Stimulated activated CD8-positive, alpha-beta memory T cell treated with anti-CD3 and anti-CD28 coated beads, Interleukin-12 subunit alpha, Interleukin-12 subunit beta, amount 100 ng/mL, for 1 hour (primary cell): ENCODE data around the gene CBX6.

Source experiments
- DNase-seq: peaks from one replicate; pipeline ENCODE4 v3.0.0-alpha.2; 2020; ENCODE audit warnings: low read depth

Gene CBX6

DNA sequence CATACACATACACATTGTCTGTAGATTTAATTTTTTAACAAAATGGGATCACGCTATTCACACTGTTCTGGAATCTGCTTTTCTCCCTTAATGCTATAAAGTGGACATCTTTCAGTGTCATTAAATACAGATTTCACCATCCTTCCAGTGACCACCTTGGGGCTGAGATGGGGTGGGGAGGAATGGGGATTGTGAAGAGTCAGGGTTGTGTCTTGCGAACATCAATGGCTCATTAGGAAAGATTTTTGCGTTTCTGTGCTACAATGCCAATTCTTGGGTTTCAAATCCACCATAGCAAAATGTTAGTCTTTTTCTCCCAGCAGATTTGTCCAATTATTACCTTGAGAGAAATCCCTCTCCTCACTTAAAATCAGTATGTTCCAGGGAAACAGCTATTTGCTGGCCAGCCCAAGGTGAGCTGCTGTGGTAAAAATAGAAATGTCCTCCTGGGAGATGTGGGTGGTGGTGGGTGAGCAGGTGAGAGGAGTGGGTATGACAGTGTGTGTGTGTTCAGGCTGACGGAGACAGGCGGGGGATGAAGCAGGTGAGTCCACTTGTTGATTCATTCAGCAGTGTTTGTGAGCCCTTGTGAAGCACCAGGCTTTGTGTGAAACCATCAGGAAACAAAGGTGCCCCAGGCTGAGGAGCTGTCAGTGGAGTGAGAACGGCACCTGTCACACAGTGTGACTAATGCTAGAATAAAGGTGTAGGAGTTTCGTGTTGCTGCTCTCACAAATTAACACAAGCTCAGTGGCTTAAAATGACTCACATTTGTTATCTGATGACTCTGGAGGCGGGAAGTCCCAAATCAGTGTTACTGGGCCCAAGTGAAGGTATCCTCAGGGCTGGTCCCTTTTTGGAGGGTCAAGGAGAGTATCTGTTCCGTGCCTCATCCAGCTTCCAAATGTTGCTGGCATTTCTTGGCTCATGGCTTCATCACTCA is 1.7 kb upstream of the CBX6 start:
- no peak for DNase-seq

- no peak for DNase-seq
Measured at GRCh38 chr22:38872831-38873248, 824 bp upstream of the CBX6 start.

DNA sequence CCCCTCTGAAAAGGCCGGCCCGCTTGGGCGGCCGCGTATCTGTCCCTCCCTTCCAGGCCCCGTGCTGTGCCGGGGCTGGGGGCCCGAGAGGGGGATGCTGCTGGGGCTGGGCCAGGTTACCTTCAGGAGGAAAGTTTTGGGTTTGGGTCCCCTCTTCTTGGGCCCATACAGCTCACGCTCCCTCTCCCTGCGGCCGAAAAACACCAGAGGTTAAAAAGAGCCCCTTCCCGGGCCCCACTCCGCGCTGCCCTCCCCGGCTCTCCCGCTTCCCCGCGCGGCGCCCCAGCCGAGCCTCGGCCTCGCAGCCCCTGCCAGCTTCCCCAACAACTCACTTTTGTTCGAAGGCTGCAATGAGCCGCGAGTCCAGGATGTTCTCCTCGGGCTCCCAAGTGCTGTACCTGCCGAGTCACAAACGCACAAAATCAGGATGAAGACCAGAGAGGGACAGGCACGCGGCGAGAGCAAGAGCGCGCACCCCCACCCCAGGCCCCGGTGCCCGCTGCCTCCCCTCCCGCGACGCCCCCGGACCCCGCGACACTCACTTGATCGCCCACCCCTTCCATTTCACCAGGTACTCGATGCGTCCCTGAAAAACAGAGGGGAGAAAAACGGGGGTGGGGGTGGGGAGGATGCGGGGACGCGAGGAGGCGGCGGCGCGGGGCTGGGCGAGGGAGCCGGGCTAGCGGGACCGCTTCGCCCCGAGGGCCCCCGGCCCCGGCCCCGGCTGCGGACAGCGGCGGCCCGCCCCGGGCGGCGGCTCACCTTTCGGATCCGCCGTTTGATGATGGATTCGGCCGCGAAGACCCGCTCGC is 450 bp downstream of the CBX6 start:
- no peak for DNase-seq

GRCh38 chr22:38870791-38871359 is 1.1 kb downstream of the CBX6 start:
- no peak for DNase-seq

DNA sequence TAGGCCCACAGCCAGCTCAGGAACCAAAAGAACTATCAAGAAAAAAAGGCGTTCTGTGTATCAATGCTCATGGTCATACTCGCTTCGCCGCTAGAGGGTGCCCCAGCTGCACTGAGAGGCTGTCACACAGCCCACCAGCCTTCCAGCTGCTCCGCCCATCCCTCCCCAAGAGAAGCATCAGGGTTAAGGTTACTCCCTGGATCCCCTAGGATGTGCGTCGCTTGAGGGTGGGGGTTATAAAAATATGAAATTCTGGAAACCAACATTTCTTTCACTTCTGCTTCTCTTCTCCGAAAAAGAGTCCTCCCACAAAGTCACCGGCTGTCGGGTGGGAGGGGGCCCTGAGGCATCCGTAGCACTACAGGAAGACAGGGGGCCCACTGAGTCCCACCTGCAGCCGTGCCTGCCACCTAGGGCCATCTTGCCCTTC is 1.7 kb downstream of the CBX6 start:
- DNase-seq: peak; percentile 79

GRCh38 chr22:38869663-38870062 is 2.4 kb downstream of the CBX6 start:
- DNase-seq: no peak

DNA sequence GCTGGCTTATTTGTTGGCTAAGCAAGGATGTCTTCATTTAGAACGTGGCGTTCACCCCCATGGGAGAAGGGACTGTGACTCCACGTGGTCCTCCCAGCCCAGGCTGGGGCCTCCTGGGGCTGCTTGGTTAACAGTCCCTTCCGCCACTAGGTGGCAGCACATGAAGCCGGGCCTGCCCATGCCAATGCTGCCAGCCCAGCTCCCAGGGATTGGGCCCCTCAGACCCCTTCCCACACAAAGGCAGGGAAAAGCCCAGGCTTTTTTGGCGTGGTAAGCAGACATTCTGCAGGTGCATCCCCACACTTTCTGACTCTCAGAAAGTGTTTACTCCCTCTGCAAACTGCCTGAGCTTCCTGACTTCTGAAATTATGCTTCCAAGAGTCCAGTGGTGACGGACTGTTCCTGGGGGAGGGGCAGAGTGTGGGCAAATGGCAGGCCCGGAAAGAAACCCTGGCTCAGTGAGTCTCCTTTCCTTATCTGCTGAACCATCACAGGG is 3.1 kb downstream of the CBX6 start:
- peak; percentile 77 for DNase-seq

- no peak for DNase-seq
Measured at GRCh38 chr22:38868286-38868721, 3.7 kb downstream of the CBX6 start.

- no peak for DNase-seq
Measured at GRCh38 chr22:38867471-38868285, 4.3 kb downstream of the CBX6 start.

GRCh38 chr22:38867124-38867455 is 4.9 kb downstream of the CBX6 start:
- no peak for DNase-seq

DNA sequence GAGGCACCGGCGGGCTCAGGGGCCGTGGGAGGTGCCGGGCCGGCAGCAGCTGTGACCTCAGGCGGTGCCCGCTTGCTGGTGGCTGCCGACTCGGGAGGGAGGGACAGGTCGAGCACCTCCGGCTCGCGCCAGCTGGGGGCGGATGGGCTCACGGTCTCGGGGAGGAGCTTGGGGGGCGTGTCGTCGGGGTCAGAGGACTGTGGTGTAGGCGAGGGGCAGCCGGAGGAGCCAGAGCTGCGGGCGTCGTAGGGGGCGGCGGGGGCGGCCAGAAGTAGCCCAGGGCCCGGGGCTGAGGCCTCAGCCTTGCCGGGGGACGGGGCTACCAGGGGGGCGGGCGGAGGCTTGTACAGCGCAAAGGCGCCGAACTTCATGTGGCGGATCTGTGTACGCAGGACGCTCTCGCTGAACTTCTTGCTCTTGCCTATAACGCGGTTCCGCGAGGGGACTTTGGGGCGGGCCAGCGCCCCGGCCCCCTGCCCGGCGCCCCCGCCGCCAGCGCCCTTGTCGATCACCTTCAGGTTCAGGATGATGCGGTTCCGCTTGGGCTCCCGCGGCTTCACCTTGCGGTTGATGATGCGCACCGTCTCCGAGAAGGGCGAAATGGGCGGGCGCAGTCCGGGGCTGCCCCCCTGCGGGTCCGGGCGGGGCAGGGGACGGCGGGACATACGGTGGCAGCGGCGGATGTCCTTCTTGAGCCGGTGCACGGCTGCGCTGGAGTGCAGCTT is 5.5 kb downstream of the CBX6 start:
- no peak for DNase-seq

DNA sequence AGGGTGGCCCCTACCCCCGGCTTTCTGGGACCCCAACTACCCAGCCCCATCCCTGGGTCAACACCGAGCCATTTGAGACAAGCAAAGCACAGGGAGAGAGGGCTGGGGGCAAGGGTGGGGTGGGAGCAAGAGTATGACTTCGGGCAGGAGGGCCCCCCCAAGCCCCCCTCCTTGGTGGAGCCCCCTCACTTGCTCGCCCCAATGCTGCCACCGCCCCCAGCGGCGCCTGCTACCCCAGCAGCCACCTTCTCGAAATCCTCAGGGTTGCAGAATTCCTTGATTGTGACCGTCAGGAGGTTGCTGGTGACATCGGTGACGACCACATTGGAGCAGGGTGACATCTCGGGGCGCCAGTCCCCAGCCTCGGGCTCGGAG is 6.0 kb downstream of the CBX6 start:
- DNase-seq: no peak

GRCh38 chr22:38865201-38866023 is 6.6 kb downstream of the CBX6 start:
- DNase-seq: no peak

GRCh38 chr22:38864361-38865191 is 7.4 kb downstream of the CBX6 start:
- no peak for DNase-seq

- no peak for DNase-seq
Measured at GRCh38 chr22:38863531-38864131, 8.4 kb downstream of the CBX6 start.

- DNase-seq: no peak
Measured at GRCh38 chr22:38862375-38863329, 9.4 kb downstream of the CBX6 start.

DNA sequence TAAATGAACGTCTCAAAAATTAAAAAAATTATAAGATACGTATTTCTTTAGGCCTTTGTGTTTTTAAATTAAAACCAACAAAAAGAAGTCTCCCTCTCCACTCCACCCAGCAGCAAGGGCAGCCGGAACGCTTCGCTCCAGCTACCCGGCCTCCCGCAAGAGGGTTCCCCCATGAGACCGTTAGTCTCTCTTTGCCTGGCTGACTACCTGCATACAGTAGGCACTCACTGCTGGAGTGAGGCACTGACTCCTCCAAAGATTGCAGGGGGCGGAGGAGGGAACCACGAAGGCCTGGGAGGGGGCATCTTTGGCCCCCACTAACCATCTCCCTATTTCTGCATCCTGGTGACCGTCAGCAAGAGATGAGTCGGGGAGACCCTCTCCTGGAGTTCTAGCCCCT is 10.1 kb downstream of the CBX6 start:
- DNase-seq: no peak
